ENCODE measurements around the gene ALDH1A2. TPM values are rescaled to one million over a fixed set of nuclear protein-coding genes. Genes with fewer than 3 reads are reported as not detected.
"Not testable (repeated sequence)": the region's sequence is repeated elsewhere in the genome, so short reads cannot be mapped to it uniquely, and the experiment has no call there.

The ALDH1A2 gene
- total RNA-seq, 1 donor from 2014 or later = 72.7 TPM

DNA sequence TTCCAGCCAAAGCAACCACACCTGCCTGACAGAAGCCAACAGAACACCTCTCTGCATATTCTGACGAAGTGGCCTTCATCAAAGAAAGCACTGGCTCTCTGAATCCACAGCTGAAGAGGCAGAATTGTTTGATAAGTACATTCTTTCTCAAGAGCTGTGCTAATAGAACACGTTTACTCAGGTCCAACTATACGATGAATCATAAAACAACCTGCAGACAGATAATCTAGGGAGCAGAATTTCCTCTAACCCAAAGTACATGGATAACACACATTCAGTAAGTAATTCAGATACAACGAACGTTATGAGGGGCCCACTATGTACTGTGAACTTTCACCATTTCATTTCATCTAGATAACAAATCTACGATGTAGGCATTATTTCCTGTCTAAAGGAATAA lies 25.4 kb downstream of the ALDH1A2 start:
- no peak for DNase-seq (ENCODE audit: low spot score)

DNA sequence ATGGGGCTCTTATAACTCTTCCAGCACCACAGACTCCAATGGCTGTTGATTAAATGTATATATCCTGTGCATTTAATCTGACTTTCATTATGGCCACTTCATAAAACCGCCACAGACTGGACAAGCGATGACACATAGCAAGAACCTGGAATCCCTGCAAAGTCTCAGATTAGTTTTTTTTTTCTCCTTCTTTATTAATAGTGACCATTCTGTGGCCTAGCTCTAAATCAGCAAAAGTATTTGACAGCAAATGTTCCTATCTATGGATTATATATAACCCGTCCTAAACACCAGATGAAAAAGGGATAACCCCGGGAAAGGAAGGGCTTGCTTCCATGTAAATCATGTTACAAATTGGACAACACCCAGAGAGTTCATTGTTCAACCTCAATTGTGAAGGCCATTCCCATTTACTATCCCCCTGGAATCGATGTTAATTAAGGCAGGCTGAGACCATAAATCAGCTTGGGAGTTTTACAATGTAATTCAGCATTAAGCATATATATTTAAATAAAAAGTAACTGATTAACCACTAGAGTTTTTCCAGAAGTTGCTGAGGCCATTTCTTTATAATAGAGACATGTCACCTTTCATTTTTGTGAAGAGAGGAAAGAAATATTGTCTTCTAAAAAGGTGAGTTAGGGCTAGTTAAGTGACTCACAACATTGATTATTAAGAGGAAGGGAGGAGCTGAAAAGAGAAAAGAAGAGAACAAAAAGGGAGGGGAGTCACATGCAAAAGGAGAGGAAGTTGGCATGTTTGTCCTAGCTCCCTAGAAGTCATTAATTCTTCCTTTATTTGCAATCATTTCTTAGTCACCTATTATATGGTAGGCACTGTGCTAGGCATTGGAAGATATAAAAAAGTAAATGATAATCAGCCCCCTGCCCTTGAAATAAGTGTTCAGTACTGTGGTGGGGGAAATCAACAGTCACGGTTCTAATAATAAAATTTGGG lies 26.2 kb downstream of the ALDH1A2 start:
- DNase-seq (ENCODE audit: low spot score) = no peak

DNA sequence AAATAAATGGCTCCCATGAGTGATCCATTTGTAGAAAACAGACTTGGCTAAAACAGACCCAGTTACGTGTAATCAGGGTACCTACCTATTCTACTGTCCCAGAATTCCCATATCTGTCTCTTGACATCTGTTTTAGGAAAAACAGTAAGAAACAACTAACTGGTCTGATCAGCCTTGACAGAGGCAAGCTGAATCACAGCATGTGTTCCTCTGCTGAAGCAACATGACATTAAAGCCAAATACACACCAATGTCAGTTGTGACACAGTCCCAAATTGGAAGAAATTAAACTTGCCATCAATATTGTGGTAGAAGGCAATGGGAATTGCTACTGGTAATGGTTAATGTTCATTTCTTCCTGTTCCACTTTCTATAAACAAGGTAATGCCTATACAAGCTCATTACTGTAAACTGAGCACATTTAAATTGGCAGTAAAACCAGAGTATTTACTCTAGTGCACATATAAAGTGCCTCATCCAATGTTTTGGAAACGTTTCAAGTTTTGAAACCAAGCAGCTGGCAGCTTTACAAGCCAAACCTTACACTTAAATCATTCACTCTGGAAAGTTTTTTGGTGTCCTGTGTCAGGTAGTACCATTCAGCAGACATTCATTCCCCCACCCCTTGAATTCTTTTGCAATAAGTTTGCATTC lies 27.0 kb downstream of the ALDH1A2 start:
- DNase-seq (ENCODE audit: low spot score) = no peak

DNA sequence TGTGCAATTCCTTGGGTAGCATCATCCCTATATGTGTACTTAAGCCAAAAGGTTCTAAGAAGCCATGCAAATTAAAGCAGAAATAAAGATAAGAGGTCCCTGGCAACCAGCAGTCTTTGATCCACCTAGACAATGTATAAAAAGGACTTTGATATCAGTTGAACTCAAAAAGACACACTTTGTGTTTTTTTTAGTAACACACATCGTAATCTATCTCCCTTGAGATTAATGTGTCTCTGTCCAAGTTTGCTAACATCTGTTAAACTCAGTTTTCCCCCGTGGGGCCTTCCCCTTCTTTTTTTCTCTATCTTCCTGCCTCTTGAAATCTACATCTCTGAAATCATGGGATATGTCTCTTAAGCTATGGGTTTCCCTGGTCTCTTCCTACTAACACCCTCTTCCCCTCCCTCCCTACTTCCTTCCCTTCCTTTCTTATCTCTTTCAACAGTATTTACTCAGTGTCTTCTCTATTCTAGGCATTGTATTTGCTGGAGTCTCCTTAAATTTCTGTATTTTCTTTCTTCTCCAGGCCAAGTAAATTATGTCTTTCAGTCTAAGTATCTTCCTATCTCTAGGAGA lies 27.7 kb downstream of the ALDH1A2 start:
- no peak for DNase-seq (ENCODE audit: low spot score)

DNA sequence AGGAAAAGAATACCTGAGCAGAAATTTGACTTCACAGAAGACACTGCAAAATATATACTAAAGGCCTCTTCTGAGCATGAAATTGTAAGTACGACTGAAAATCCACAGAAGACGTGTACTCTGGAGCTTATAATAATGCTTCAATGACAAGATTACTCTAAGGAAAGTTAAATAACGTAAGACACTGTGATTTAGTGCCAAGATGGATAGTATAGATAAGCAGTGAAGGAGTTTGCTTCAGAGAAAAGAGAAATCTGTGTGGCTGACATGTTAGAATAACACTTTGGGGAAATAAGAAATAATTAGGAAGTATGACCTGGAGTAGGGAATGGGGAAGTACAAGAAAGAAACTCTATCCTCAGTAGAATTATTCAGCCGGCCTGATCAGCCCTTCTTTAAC lies 28.9 kb downstream of the ALDH1A2 start:
- no peak for DNase-seq (ENCODE audit: low spot score)

DNA sequence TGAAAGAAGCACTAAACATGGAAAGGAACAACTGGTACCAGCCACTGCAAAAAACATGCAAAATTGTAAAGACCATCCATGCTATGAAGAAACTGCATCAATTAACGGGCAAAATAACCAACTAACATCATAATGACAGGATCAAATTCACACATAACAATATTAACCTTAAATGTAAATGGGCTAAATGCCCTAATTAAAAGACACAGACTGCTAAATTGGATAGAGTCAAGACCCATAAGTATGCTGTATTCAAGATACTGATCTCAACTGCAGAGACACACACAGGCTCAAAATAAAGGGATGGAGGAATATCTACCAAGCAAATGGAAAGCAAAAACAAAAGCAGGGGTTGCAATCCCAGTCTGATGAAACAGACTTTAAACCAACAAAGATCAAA lies 37.1 kb downstream of the ALDH1A2 start:
- DNase-seq (ENCODE audit: low spot score) = not testable (repeated sequence)

DNA sequence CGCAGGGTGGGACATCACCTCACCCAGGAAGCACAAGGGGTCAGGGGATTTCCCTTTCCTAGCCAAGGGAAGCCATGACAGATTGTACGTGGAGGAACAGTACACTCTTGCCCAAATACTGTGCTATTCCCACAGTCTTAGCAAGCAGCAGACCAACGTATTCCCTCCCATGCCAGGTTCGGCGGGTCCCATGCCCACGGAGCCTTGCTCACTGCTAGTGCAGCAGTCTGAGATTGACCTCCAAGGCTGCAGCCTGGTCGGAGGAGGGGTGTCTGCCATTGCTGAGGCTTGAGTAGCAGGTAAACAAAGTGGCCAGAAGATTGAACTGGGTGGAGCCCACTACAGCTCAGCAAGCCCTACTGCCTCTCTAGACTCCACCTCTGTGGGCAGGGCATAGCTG lies 39.0 kb downstream of the ALDH1A2 start:
- DNase-seq (ENCODE audit: low spot score) = no peak

DNA sequence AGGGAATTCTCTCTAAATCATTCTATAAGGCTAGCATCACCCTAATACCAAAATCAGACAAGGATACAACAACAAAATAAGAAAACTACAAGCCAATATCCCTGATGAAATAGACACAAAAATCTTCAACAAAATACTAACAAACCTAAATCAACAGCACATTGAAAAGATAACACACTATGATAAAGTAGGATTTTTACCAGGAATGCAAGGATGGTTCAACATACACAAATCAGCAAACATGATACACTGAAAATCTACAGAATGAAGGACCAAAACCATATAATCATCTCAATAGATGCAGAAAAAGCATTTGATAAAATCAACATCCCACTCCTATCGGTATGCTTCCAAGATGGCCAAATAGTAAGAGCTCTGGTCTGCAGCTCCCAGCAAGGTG lies 39.5 kb downstream of the ALDH1A2 start:
- DNase-seq (ENCODE audit: low spot score) = no peak

DNA sequence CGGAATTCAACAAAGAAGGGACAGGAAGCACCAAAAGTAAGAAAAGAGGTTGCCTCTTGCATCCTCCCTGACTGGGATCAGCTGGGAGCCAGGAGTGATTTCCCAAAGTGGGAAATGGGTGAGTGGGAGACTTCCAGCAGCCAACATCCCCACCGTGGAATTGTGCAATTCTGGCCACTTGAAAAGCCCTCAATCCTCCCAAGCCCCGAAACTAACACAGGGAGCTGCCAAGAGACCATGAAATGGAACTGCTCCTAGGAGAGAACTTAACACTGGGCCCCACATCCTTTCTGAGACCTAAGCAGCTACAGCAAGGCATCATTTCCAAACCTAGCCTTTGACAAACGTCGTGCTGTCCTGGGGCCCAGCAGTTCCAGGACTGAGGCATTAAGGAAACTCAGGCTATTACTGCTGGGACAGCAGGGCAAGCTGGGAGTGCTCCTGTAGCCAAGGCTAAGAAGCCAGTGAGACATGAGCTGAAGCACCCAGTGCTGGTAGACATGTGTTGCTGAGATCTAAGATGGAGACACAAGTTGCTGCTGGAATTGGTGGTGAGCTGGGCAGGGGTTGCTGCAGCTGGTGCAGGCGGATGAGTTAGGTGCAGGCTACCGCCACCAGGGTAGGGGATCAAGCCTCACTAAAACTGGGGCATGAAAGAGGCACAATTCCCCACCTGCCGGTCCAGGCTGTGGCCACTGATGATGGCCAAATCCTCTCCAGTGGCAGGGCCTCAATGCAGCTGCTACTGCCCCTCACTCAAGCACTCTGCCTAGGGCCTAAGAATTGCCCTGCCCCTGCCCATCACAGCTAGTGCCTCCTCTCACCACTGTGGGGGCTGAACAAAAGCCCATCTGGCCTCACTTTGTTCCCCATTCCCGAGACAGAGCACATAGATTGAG lies 43.9 kb downstream of the ALDH1A2 start:
- DNase-seq (ENCODE audit: low spot score) = no peak

DNA sequence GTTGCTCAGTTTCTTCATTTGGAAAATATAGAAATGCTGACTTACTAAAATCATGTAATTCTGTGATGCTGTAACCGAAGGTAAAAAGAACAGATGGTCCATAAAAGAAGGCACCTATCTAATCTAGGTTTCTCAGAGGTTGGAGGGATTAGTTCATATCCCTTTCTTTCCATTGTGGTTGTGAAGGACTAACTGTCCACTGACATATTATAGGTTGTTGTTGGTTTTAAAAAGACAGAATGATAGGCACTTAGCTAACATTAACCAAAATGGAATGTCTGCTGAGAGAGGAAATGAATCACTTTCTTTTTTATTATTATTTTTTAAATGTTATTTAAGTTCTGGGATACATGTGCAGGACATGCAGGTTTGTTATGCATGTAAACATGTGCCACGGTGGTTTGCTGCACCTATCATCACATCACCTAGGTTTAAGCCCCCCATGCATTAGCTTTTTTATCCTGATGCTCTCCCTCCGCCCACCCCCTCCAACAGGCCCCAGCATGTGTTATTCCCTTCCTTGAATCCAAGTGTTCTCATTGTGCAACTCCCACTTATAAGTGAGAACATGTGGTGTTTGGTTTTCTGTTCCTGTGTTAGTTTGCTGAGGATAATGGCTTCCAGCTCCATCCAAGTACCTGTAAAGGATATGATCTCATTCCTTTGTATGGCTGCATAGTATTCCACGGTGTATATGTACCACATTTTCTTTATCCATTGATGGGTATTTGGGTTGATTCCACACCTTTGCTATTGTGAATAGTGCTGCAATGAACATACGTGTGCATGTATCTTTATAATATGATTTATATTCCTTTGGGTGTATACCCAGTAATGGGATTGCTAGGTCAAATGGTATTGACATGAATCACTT lies 45.8 kb downstream of the ALDH1A2 start:
- no peak for DNase-seq (ENCODE audit: low spot score)

DNA sequence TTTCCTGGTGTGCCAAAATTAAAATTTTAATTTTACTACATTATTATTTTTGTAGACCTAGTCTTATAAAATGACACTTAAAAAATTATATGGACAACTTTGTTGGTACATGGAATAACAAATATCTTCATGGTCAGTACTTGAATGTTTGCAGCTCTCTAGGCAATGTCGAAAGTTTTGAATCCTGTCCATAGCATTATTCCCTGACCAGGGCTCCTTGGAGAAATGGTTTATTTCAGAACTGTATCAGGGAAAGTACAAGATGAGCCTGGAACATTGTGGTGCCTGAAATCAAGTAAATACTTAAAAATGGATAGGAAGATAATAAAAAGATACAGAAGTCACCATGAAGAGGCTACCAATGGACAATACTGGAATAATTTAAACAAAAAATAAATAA lies 47.6 kb downstream of the ALDH1A2 start:
- DNase-seq (ENCODE audit: low spot score) = no peak

DNA sequence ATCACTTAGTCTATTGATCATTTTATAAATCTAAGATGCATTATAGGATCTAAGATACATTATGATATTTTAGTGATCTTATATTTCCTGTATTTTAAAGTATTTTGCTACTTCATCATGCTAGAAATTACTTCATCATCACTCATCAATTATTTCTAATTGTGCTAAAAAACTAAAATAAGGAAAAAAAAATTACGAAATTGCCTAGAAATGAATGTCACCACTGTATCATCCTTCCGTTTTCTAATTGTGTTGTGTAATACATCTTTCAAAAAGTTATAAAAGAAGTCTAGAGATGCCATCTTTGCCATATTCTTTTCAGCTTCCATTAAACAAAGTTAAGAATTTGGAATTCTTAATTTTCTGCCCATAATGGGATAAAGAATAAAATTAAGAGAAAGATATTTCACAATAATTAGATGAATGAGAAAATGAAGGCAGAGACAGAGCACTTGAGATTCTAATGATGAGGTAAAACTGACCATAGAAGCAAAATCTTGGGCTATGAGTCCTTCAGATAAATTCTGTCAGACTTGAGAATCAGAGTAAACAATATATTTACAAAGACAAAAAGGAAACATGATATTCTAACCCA lies 48.8 kb downstream of the ALDH1A2 start:
- DNase-seq (ENCODE audit: low spot score) = no peak

DNA sequence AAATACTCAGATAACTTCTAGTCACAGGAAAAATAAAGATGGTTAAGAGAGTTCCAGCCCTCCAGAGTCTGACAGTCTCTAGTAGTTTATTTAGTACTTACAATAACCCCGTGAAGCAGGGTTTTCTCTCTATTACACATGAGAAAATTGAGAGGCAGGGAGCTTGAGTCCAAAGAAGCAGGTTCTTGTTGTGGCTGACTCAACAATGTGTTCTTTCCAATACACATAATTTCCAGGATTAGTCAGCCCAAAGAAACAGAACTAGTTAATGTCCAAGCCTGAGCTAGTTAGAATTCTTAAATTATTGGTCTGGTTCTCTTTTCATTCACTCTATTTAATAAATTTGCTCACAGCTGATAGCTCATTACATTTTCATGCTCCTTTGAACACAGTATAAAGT lies 49.9 kb downstream of the ALDH1A2 start:
- DNase-seq (ENCODE audit: low spot score) = no peak

DNA sequence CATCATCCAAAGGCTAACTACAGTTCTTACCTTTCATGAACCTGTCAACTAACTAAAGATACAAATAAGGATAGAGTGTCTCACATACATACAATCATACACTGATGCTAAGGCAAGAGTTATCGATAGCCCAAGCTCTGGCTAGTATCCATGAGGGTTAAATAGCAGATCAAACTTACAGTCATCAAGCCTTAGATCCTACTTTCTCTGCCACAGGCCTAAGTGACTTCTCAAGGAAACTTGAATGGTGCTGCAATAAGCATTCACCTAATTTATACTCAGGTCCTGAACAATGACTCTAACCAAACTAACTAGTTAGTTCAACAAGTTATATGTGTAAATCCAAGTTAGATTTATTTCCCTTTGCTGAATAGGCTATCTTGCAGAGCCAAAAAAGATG lies 51.0 kb downstream of the ALDH1A2 start:
- DNase-seq (ENCODE audit: low spot score) = no peak

DNA sequence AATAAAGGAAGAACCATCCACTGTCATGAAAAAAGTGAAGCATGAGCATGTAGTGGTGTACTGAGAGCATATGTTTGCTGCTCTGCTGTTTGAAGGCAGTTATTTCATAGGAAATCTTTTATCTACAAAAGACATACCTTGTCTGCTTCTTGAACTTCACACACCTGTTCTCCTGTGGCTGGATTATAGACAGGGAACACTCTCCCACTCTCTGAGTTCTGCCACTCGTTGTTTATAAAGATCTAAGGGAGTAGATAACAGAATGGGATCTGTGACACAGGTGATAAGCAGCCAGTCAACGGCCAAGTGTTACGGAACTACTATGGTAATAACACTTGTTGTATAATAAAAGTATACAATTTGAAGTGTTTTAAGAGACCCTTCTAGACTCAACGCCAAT lies 51.5 kb downstream of the ALDH1A2 start:
- DNase-seq (ENCODE audit: low spot score) = no peak

DNA sequence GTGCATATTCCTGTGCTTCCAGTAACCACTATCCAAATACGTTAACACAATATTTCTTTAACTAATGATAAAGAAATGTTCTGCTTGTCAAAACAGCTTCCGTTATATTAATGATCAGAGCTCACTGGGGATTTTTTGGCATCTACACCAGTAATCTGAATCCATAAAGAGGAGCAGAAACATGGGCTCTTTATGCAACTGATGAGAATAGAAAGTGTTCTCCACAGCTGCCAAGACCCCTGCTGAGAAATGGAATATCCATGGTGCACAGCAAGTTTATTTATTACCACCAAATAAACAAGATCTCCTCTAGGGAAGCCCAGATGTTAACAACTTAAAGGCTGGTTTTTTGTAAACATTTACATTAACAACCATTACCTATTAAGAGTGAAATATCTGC lies 54.5 kb downstream of the ALDH1A2 start:
- no peak for DNase-seq (ENCODE audit: low spot score)

DNA sequence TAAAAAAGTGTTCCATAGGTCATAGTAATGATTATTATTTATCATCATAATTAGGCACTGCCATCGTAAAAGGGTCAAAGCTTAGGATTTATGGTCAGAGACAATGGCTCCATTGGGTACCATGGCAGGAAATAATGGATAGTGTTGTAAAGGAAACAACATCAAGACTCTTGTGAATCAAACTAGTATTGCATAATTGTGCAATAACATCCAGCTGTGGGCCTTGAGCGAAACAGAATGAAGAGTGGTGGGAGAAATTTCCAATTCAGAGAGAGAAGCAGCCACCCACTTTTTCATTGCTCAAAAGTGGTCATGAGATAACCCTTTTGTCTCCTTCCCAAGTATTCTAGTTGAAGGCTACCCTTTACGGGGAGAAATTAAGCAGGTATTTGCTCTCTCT lies 61.7 kb downstream of the ALDH1A2 start:
- DNase-seq (ENCODE audit: low spot score) = no peak

DNA sequence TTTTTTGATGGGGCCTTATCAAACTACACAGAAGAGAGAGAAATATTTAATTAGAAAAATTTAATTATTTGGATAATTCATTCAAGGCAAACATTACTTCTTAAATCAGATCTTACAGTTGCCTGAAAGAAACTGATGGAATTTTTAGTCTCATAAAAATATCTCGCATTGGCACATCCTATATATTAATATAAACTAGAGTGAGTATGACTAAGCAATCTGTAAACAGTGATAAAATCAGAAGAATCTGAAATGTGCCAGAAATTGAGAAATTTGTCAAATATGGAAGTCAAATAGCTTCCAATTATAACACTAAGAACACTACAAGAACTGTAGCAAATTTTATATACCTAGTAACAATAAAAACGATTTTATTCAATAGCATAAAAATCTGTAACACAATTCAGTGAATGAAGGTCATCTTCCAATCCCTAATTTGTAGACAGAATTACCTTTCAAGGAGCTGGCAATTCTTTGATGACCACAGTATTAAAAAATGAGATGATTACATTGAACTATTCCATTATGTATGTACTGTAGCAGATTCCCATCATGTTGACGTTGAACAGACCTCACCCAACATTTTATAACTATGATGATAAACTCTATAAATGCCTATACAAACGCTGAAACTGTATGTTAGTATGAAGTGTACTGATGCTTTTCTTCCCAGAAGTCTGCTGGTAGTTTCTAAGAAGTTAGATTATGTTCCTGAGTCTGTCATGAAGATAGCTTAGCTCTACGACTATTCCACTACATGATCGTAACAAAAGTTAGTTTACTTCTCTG lies 63.0 kb downstream of the ALDH1A2 start:
- no peak for DNase-seq (ENCODE audit: low spot score)

DNA sequence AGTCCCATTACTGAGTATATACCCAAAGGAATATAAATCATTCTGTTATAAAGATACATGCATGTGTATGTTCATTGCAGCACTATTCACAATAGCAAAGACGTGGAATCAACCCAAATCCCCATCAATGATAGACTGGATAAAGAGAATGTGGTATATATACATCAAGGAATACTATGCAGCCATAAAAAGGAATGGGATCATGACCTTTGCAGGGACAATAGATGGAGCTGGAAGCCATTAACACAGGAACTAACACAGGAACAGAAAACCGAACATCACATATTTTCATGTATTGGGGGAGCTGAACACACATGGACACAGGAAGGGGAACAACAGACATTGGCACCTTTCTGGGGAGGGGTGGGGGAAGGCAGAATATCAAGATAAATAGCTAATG lies 65.8 kb downstream of the ALDH1A2 start:
- DNase-seq (ENCODE audit: low spot score) = not testable (repeated sequence)

DNA sequence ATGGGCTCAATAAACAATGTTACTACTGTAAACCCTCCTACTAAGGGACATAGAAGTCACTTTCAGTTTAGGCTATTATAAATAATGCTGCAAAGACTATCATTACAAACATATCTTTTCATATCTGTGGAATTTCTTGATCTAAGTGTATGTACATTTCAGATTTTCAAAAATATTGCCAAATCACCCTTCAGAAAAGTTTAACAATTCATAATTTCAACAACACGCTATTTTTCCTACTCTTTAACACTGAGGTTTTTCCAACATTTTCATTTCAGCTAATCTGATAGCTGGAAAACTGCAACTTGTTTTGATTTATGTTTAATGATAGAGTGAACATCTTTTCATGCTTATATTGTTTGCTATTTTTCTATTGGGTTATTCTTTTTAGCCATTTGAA lies 69.0 kb downstream of the ALDH1A2 start:
- DNase-seq (ENCODE audit: low spot score) = no peak
